ENCODE measurements around the gene GALNT13. TPM values are rescaled to one million over a fixed set of nuclear protein-coding genes. Genes with fewer than 3 reads are reported as not detected.

Gene GALNT13
- total and polyA plus RNA-seq, 2 donors from 2014 or later: 0.57 TPM; not detected in 1

DNA sequence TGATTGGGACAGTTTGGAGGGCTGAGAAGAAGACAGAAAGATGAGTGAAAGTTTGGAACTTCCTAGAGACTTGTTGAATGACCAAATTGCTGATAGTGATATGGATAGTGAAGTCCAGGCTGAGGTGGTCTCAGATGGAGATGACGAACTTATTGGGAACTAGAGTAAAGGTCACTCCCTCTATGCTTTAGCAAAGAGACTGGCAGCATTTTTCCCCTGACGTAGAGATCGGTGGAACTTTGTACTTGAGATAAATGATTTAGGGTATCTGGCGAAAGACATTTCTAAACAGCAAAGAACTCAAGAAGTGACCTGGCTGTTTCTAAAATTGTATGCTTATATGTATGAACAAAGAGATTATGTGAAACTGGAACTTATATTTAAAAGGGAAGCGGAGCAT is 605.6 kb downstream of the GALNT13 start:
- H3K4me3 ChIP-seq (ENCODE audit: low read length in 3 of 3): peak overlapping the region in 1 of 3 donors; percentile 25
- H3K9me3 ChIP-seq (ENCODE audit: control insufficient read depth in 2 of 3, insufficient read depth in 1 of 3, low read length in 3 of 3): no peaks in the 10 kb centered on the region
- no peaks in the 10 kb centered on the region for H3K4me1 ChIP-seq (ENCODE audit: control insufficient read depth in 2 of 3, insufficient read depth in 2 of 3, low read depth in 1 of 3, low read length in 3 of 3)
- no peaks in the 10 kb centered on the region for H3K36me3 ChIP-seq (ENCODE audit: control insufficient read depth in 2 of 3, insufficient read depth in 3 of 3, low read length in 3 of 3)
- peak overlapping the region in 1 of 3 donors; percentile 38 for H3K9ac ChIP-seq (ENCODE audit: low read length in 3 of 3)
- intact Hi-C loops (cut with DNase I): no loop called here
- FAIRE-seq (no peak), DNase-seq (no peak)
- no peaks in the 10 kb centered on the region for H3K27me3 ChIP-seq (ENCODE audit: control insufficient read depth, insufficient read depth, low read length)
- H3K27ac ChIP-seq (ENCODE audit: low read depth in 2 of 2, low read length in 2 of 2): peak overlapping the region in 1 of 2 donors; percentile 36
- TF ChIP-seq, protein P1, sequence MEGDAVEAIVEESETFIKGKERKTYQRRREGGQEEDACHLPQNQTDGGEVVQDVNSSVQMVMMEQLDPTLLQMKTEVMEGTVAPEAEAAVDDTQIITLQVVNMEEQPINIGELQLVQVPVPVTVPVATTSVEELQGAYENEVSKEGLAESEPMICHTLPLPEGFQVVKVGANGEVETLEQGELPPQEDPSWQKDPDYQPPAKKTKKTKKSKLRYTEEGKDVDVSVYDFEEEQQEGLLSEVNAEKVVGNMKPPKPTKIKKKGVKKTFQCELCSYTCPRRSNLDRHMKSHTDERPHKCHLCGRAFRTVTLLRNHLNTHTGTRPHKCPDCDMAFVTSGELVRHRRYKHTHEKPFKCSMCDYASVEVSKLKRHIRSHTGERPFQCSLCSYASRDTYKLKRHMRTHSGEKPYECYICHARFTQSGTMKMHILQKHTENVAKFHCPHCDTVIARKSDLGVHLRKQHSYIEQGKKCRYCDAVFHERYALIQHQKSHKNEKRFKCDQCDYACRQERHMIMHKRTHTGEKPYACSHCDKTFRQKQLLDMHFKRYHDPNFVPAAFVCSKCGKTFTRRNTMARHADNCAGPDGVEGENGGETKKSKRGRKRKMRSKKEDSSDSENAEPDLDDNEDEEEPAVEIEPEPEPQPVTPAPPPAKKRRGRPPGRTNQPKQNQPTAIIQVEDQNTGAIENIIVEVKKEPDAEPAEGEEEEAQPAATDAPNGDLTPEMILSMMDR (IDR thresholded peaks at IDR 0.05; ENCODE audit: borderline replicate concordance, extremely low read depth, insufficient read depth): no peak

DNA sequence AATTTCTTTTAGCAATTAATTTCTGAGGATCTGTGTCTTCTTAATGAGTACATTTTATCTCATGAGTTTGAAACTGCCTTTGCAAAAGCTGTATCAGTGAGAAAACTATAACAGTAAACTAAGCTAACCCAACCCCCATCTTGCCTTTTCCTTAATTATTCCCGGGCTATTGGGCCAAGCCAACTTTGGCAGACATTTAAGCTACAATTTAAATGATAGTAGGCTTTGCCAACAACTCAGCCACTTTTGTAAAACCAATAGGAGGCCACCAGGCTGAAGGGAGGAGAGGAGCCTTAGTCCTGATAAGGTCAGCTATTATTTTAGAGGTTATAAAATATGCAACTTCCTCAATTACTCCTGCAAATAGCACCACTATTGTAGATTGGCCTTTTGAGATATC is 608.8 kb downstream of the GALNT13 start:
- Histone ChIP-seq H3K4me1 (ENCODE audit: control insufficient read depth in 2 of 3, insufficient read depth in 2 of 3, low read depth in 1 of 3, low read length in 3 of 3) (no peaks in the 10 kb centered on the region), H3K27me3 (ENCODE audit: control insufficient read depth, insufficient read depth, low read length) (no peaks in the 10 kb centered on the region), H3K9ac (ENCODE audit: low read length in 3 of 3) (no peak overlapping the region), H3K36me3 (ENCODE audit: control insufficient read depth in 2 of 3, insufficient read depth in 3 of 3, low read length in 3 of 3) (no peaks in the 10 kb centered on the region), H3K4me3 (ENCODE audit: low read length in 3 of 3) (no peak overlapping the region), H3K27ac (ENCODE audit: low read depth in 2 of 2, low read length in 2 of 2) (no peak overlapping the region), H3K9me3 (ENCODE audit: control insufficient read depth in 2 of 3, insufficient read depth in 1 of 3, low read length in 3 of 3) (no peaks in the 10 kb centered on the region)
- FAIRE-seq: no peak
- TF ChIP-seq, protein P1 (IDR thresholded peaks at IDR 0.05; ENCODE audit: borderline replicate concordance, extremely low read depth, insufficient read depth): no peak
- intact Hi-C loops (cut with DNase I): no loop called here
- no peak for DNase-seq

DNA sequence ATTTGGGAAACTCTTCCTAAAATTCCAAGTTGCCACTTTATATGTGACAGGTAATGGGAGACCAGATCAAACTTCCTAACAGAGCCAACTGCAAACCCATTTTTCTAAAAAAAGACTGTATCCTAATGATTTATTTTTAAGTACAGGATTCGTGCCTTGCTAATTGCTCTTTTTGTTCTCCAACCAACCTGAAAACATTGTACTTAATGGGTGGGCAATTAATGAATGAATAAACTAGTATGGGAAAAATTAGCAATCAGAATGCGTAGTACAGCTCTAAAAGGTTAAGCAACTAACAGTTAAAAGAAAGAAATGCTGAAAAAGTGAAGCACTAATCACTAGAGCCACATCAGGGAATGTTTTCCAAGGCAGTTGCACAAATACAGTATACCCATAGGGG is 609.6 kb downstream of the GALNT13 start:
- TF ChIP-seq, protein P1 (IDR thresholded peaks at IDR 0.05; ENCODE audit: borderline replicate concordance, extremely low read depth, insufficient read depth): no peak
- H3K9me3 ChIP-seq (ENCODE audit: control insufficient read depth in 2 of 3, insufficient read depth in 1 of 3, low read length in 3 of 3): no peaks in the 10 kb centered on the region
- no peaks in the 10 kb centered on the region for H3K27me3 ChIP-seq (ENCODE audit: control insufficient read depth, insufficient read depth, low read length)
- no peak overlapping the region for H3K9ac ChIP-seq (ENCODE audit: low read length in 3 of 3)
- intact Hi-C loops (cut with DNase I): no loop called here
- FAIRE-seq (no peak), DNase-seq (no peak)
- no peaks in the 10 kb centered on the region for H3K4me1 ChIP-seq (ENCODE audit: control insufficient read depth in 2 of 3, insufficient read depth in 2 of 3, low read depth in 1 of 3, low read length in 3 of 3)
- H3K27ac ChIP-seq (ENCODE audit: low read depth in 2 of 2, low read length in 2 of 2): no peak overlapping the region
- H3K36me3 ChIP-seq (ENCODE audit: control insufficient read depth in 2 of 3, insufficient read depth in 3 of 3, low read length in 3 of 3): no peaks in the 10 kb centered on the region
- H3K4me3 ChIP-seq (ENCODE audit: low read length in 3 of 3): no peak overlapping the region
